WTC11 (cell line): ENCODE measurements around the gene PZP. TPM values are rescaled to one million over a fixed set of nuclear protein-coding genes. Genes with fewer than 3 reads are reported as not detected.

Experiments used
- ATAC-seq: fragments of 200-7000 bp; cut with Tn5 transposase; 2 replicates; pipeline ENCODE4 v1.10.0; 2021; ENCODE audit warnings: mild to moderate bottlenecking, moderate library complexity
- CTCF ChIA-PET: fragments of 300-600 bp; sonication (Branson Sonifier 250); formaldehyde crosslinking; loops from one replicate; lab custom pipeline; 2021; ENCODE audit warnings: antibody characterized with exemption; lab: Charles Lee
- POLR2A ChIA-PET: fragments of 350-600 bp; sonication (Branson Sonifier 250); formaldehyde crosslinking; loops from one replicate; lab custom pipeline; 2021; ENCODE audit warnings: antibody characterized with exemption; lab: Charles Lee
- DNase-seq: peaks from one replicate; pipeline ENCODE4 v3.0.0; 2021; ENCODE audit warnings: low spot score
- H3K27ac Mint-ChIP-seq: 2 replicates; pipeline ENCODE4 v1.8.0; 2021; ENCODE audit warnings: mixed read lengths
- H3K27me3 Mint-ChIP-seq: 2 replicates; pipeline ENCODE4 v1.8.0; 2021; ENCODE audit warnings: low read depth, mild to moderate bottlenecking, moderate library complexity, mixed read lengths
- H3K36me3 Mint-ChIP-seq: 2 replicates; pipeline ENCODE4 v1.8.0; 2021; ENCODE audit warnings: mixed read lengths
- H3K4me1 Mint-ChIP-seq: 2 replicates; pipeline ENCODE4 v1.8.0; 2022; ENCODE audit warnings: mixed read lengths
- H3K4me3 Mint-ChIP-seq: 2 replicates; pipeline ENCODE4 v1.8.0; 2021; ENCODE audit warnings: mild to moderate bottlenecking, moderate library complexity, mixed read lengths
- H3K9me3 Mint-ChIP-seq: 2 replicates; pipeline ENCODE4 v1.8.0; 2021; ENCODE audit warnings: mixed read lengths
- ATF6 ChIP-seq: sonication (generic); formaldehyde crosslinking; IDR thresholded peaks from 2 replicates; pipeline ENCODE4 v1.8.1; 2023; ENCODE audit warnings: mild to moderate bottlenecking, missing genetic modification reagents
- CREB1 ChIP-seq: sonication (generic); formaldehyde crosslinking; IDR thresholded peaks from 2 replicates; pipeline ENCODE4 v1.8.0; 2023; ENCODE audit warnings: mild to moderate bottlenecking, missing genetic modification reagents
- IRF1 ChIP-seq: sonication (generic); formaldehyde crosslinking; IDR thresholded peaks from 2 replicates; pipeline ENCODE4 v1.8.0; 2023; ENCODE audit warnings: missing genetic modification reagents
- MXD4 ChIP-seq: fragments of 250-450 bp; sonication (Bioruptor Pico); IDR thresholded peaks from 2 replicates; pipeline ENCODE4 v1.8.0; 2021; ENCODE audit warnings: mild to moderate bottlenecking, moderate library complexity, borderline replicate concordance
- ZNF138 ChIP-seq: sonication (generic); formaldehyde crosslinking; conservative IDR thresholded peaks from 2 replicates; pipeline ENCODE4 v1.8.1; 2022; ENCODE audit warnings: mild to moderate bottlenecking, moderate library complexity, missing genetic modification reagents
- ZNF263 ChIP-seq: sonication (generic); formaldehyde crosslinking; IDR thresholded peaks from 2 replicates; pipeline ENCODE4 v1.8.1; 2022; ENCODE audit warnings: low read depth, mild to moderate bottlenecking, moderate library complexity, missing genetic modification reagents
- ZNF532 ChIP-seq: fragments of 250-450 bp; sonication (Bioruptor Pico); IDR thresholded peaks from 2 replicates; pipeline ENCODE4 v1.9.0; 2021; ENCODE audit warnings: mild to moderate bottlenecking, borderline replicate concordance
- total RNA-seq: library from RNA; stranded (reverse); gene quantifications from 3 replicates; pipeline ENCODE4 v1.2.3, GENCODE V29; 2021
- TF ChIP-seq, protein P1 (sequence below): fragments of 250-450 bp; sonication (Bioruptor Pico); IDR thresholded peaks from 2 replicates; pipeline ENCODE4 v2.1.2; 2022; ENCODE audit warnings: mild to moderate bottlenecking, moderate library complexity
- TF ChIP-seq, protein P2 (sequence below): sonication (generic); formaldehyde crosslinking; IDR thresholded peaks from 2 replicates; pipeline ENCODE4 v1.8.0; 2022; ENCODE audit warnings: mild to moderate bottlenecking, missing genetic modification reagents
- TF ChIP-seq, protein P3 (sequence below): fragments of 200-600 bp; IDR thresholded peaks from 2 replicates; pipeline ENCODE4 v1.8.0; 2022; ENCODE audit warnings: antibody characterized with exemption

Gene PZP
- total RNA-seq, 1 experiment from 2014 or later = 0.15 TPM

- no peak for TF ChIP-seq ZNF532 (CRISPR knock-in tag)
- no peak for TF ChIP-seq MXD4
- TF ChIP-seq IRF1 (CRISPR knock-in tag) = no peak
- TF ChIP-seq, protein P1, sequence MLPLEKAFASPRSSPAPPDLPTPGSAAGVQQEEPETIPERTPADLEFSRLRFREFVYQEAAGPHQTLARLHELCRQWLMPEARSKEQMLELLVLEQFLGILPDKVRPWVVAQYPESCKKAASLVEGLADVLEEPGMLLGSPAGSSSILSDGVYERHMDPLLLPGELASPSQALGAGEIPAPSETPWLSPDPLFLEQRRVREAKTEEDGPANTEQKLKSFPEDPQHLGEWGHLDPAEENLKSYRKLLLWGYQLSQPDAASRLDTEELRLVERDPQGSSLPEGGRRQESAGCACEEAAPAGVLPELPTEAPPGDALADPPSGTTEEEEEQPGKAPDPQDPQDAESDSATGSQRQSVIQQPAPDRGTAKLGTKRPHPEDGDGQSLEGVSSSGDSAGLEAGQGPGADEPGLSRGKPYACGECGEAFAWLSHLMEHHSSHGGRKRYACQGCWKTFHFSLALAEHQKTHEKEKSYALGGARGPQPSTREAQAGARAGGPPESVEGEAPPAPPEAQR = no peak
- TF ChIP-seq ZNF263 = no peak
- TF ChIP-seq, protein P2, sequence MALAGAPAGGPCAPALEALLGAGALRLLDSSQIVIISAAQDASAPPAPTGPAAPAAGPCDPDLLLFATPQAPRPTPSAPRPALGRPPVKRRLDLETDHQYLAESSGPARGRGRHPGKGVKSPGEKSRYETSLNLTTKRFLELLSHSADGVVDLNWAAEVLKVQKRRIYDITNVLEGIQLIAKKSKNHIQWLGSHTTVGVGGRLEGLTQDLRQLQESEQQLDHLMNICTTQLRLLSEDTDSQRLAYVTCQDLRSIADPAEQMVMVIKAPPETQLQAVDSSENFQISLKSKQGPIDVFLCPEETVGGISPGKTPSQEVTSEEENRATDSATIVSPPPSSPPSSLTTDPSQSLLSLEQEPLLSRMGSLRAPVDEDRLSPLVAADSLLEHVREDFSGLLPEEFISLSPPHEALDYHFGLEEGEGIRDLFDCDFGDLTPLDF (CRISPR knock-in tag) = no peak
- no peak for TF ChIP-seq CREB1
These were observed 72.3 kb downstream of the PZP start (continued) for GRCh38 chr12:9135903-9136310.

DNA sequence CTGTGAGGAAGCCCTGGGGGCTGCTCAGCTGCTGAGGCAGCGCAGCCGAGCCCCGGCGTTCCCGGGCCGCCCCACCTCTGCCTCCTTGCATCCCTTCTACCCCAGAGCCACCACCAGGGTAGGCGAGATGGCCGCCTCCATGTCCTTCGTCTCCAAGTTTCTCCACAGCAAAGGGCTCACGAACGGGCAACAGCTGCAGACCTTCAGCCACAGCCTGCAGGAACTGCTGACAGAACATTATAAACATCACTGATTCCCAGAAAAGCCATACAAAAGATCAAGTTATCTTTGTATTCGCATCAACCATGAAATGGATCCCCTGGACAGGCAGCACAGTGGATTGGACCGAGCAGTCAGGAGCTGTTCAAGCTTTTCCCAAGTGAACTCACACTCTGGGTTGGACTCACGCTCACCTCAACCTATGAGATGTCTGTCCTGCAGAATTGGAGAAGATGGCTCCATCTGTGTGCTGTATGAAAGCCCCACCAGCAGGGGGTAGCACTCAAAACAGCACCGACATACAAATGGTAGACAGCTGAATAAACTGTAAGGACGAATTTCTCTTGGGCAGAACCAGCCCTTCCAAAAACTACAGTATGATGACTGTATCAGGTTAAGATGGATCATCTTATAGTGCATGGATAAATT, 73.1 kb downstream of the PZP start:
- no peaks in the 10 kb centered on the region for H3K4me1 Mint-ChIP-seq
- no peaks in the 10 kb centered on the region; the same call in 1 of the 2 replicates for H3K27me3 Mint-ChIP-seq
- TF ChIP-seq ATF6 (CRISPR knock-in tag) (no peak), ZNF138 (CRISPR knock-in tag) (no peak)
- TF ChIP-seq, protein P3, sequence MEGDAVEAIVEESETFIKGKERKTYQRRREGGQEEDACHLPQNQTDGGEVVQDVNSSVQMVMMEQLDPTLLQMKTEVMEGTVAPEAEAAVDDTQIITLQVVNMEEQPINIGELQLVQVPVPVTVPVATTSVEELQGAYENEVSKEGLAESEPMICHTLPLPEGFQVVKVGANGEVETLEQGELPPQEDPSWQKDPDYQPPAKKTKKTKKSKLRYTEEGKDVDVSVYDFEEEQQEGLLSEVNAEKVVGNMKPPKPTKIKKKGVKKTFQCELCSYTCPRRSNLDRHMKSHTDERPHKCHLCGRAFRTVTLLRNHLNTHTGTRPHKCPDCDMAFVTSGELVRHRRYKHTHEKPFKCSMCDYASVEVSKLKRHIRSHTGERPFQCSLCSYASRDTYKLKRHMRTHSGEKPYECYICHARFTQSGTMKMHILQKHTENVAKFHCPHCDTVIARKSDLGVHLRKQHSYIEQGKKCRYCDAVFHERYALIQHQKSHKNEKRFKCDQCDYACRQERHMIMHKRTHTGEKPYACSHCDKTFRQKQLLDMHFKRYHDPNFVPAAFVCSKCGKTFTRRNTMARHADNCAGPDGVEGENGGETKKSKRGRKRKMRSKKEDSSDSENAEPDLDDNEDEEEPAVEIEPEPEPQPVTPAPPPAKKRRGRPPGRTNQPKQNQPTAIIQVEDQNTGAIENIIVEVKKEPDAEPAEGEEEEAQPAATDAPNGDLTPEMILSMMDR = 0 out of 2 replicates have a peak, but pooled peaks have one; percentile 32
- ChIA-PET CTCF (interaction anchor here (0.6 to 1.9 kb wide), 8 partner anchors 11 to 196 kb away, joined by 3 to 6 read pairs (median 4); no protein-coding TSS in a partner anchor), POLR2A (no interaction called here)
- H3K4me3 Mint-ChIP-seq = no peak overlapping the region
- peaks cover 48% of the 10 kb centered on the region for H3K9me3 Mint-ChIP-seq
- peaks cover 14% of the 10 kb centered on the region for H3K36me3 Mint-ChIP-seq
- DNase-seq (peak; percentile 37), ATAC-seq (peak; percentile 73)
- H3K27ac Mint-ChIP-seq = no peak overlapping the region
